ENCODE data around the gene COQ8A.

COQ8A gene

GRCh38 chr1:226980122-226980560, 40.0 kb downstream of the COQ8A start:
- no peak for TF ChIP-seq CTCF (conservative IDR thresholded peaks at IDR 0.05; ENCODE audit: low read depth)
- POLR2A ChIA-PET (ENCODE audit: low non-redundant PET): no interaction called here
- DNase-seq (ENCODE audit: low spot score): no peak
- CTCF ChIA-PET: interaction anchor here (0.6 kb wide), 1 partner anchor 9 kb away, joined by 7 read pairs; no protein-coding TSS in a partner anchor
- H3K27ac ChIP-seq: no peak overlapping the region

- CTCF ChIA-PET: interaction anchor here (0.6 kb wide), 1 partner anchor 10 kb away, joined by 7 read pairs; no protein-coding TSS in a partner anchor
These were observed 40.7 kb downstream of the COQ8A start for GRCh38 chr1:226980565-226981385.

GRCh38 chr1:226981386-226981817, 41.3 kb downstream of the COQ8A start:
- DNase-seq (ENCODE audit: low spot score): no peak
- TF ChIP-seq CTCF (conservative IDR thresholded peaks at IDR 0.05; ENCODE audit: low read depth): no peak
- ChIA-PET POLR2A (ENCODE audit: low non-redundant PET) (no interaction called here), CTCF (interaction anchor here (0.6 kb wide), 1 partner anchor 1200 kb away, joined by 3 read pairs; no protein-coding TSS in a partner anchor)
- H3K27ac ChIP-seq: no peak overlapping the region

More at GRCh38 chr1:226980565-226981385, 40.7 kb downstream of the COQ8A start:
- POLR2A ChIA-PET (ENCODE audit: low non-redundant PET): no interaction called here
- DNase-seq (ENCODE audit: low spot score): no peak
- no peak overlapping the region for H3K27ac ChIP-seq
- TF ChIP-seq CTCF (conservative IDR thresholded peaks at IDR 0.05; ENCODE audit: low read depth): no peak

GRCh38 chr1:226981838-226982237, 41.7 kb downstream of the COQ8A start:
- no peak for TF ChIP-seq CTCF (conservative IDR thresholded peaks at IDR 0.05; ENCODE audit: low read depth)
- CTCF ChIA-PET: interaction anchor here (0.6 kb wide), 1 partner anchor 1200 kb away, joined by 3 read pairs; no protein-coding TSS in a partner anchor
- no peak overlapping the region for H3K27ac ChIP-seq
- DNase-seq (ENCODE audit: low spot score): no peak
- POLR2A ChIA-PET (ENCODE audit: low non-redundant PET): no interaction called here

- no peak for DNase-seq (ENCODE audit: low spot score)
- TF ChIP-seq CTCF (conservative IDR thresholded peaks at IDR 0.05; ENCODE audit: low read depth): no peak
- ChIA-PET POLR2A (ENCODE audit: low non-redundant PET) (interaction anchor here (0.5 kb wide), 1 partner anchor 11 kb away, joined by 3 read pairs; no protein-coding TSS in a partner anchor), CTCF (no interaction called here)
- H3K27ac ChIP-seq: no peak overlapping the region
These were observed 42.5 kb downstream of the COQ8A start for GRCh38 chr1:226982451-226983177.

All from RWPE1 (cell line).